ENCODE results near the gene JSRP1.

JSRP1 gene

GRCh38 chr19:2230807-2231533 lies 25.2 kb downstream of the JSRP1 start:
- peaks cover 8% of the 10 kb centered on the region for H3K4me1 ChIP-seq (ENCODE audit: control insufficient read depth, insufficient read depth, low read length)
- H3K27ac ChIP-seq (ENCODE audit: insufficient read depth, low read depth, low read length, poor library complexity, severe bottlenecking): no peak overlapping the region
- no peaks in the 10 kb centered on the region for H3K9me3 ChIP-seq (ENCODE audit: control insufficient read depth, low read length)
- peaks cover 28% of the 10 kb centered on the region for H3K36me3 ChIP-seq (ENCODE audit: control insufficient read depth, insufficient read depth, low read length)
- H3K4me3 ChIP-seq (ENCODE audit: insufficient read depth, low read depth, low read length): no peak overlapping the region
- no peaks in the 10 kb centered on the region for H3K27me3 ChIP-seq (ENCODE audit: control insufficient read depth, insufficient read depth, low read length, poor library complexity, severe bottlenecking)
- 95% methylated on average over 12 of the region's 12 CpGs for whole genome bisulfite sequencing, 2 experiments

GRCh38 chr19:2230033-2230531 lies 26.1 kb downstream of the JSRP1 start:
- H3K36me3 ChIP-seq (ENCODE audit: control insufficient read depth, insufficient read depth, low read length): peaks cover 31% of the 10 kb centered on the region
- no peaks in the 10 kb centered on the region for H3K9me3 ChIP-seq (ENCODE audit: control insufficient read depth, low read length)
- H3K27me3 ChIP-seq (ENCODE audit: control insufficient read depth, insufficient read depth, low read length, poor library complexity, severe bottlenecking): no peaks in the 10 kb centered on the region
- WGBS, 2 experiments: 96 to 97% methylated on average over 43 of the region's 43 CpGs
- H3K4me3 ChIP-seq (ENCODE audit: insufficient read depth, low read depth, low read length): no peak overlapping the region
- H3K27ac ChIP-seq (ENCODE audit: insufficient read depth, low read depth, low read length, poor library complexity, severe bottlenecking): no peak overlapping the region
- peaks cover 6% of the 10 kb centered on the region for H3K4me1 ChIP-seq (ENCODE audit: control insufficient read depth, insufficient read depth, low read length)

- Histone ChIP-seq H3K27ac (ENCODE audit: insufficient read depth, low read depth, low read length, poor library complexity, severe bottlenecking) (no peak overlapping the region), H3K27me3 (ENCODE audit: control insufficient read depth, insufficient read depth, low read length, poor library complexity, severe bottlenecking) (no peaks in the 10 kb centered on the region), H3K9me3 (ENCODE audit: control insufficient read depth, low read length) (no peaks in the 10 kb centered on the region), H3K4me1 (ENCODE audit: control insufficient read depth, insufficient read depth, low read length) (no peaks in the 10 kb centered on the region), H3K4me3 (ENCODE audit: insufficient read depth, low read depth, low read length) (no peak overlapping the region), H3K36me3 (ENCODE audit: control insufficient read depth, insufficient read depth, low read length) (peaks cover 35% of the 10 kb centered on the region)
- WGBS, 2 experiments: 94 to 95% methylated on average over 44 of the region's 45 CpGs
Observed at GRCh38 chr19:2229103-2230032, 26.8 kb downstream of the JSRP1 start.

- H3K27me3 ChIP-seq (ENCODE audit: control insufficient read depth, insufficient read depth, low read length, poor library complexity, severe bottlenecking): no peaks in the 10 kb centered on the region
- no peak overlapping the region for H3K4me3 ChIP-seq (ENCODE audit: insufficient read depth, low read depth, low read length)
- H3K9me3 ChIP-seq (ENCODE audit: control insufficient read depth, low read length): no peaks in the 10 kb centered on the region
- peaks cover 35% of the 10 kb centered on the region for H3K36me3 ChIP-seq (ENCODE audit: control insufficient read depth, insufficient read depth, low read length)
- H3K27ac ChIP-seq (ENCODE audit: insufficient read depth, low read depth, low read length, poor library complexity, severe bottlenecking): no peak overlapping the region
- no peaks in the 10 kb centered on the region for H3K4me1 ChIP-seq (ENCODE audit: control insufficient read depth, insufficient read depth, low read length)
- WGBS, 2 experiments: 95 to 97% methylated on average over 48 of the region's 48 CpGs
Observed at GRCh38 chr19:2228157-2229030, 27.8 kb downstream of the JSRP1 start.

GRCh38 chr19:2227415-2228156 lies 28.6 kb downstream of the JSRP1 start:
- Histone ChIP-seq H3K9me3 (ENCODE audit: control insufficient read depth, low read length) (no peaks in the 10 kb centered on the region), H3K36me3 (ENCODE audit: control insufficient read depth, insufficient read depth, low read length) (peaks cover 34% of the 10 kb centered on the region), H3K4me1 (ENCODE audit: control insufficient read depth, insufficient read depth, low read length) (no peaks in the 10 kb centered on the region), H3K4me3 (ENCODE audit: insufficient read depth, low read depth, low read length) (no peak overlapping the region), H3K27ac (ENCODE audit: insufficient read depth, low read depth, low read length, poor library complexity, severe bottlenecking) (no peak overlapping the region), H3K27me3 (ENCODE audit: control insufficient read depth, insufficient read depth, low read length, poor library complexity, severe bottlenecking) (no peaks in the 10 kb centered on the region)
- 94 to 95% methylated on average over 67 of the region's 67 CpGs for WGBS, 2 experiments

- Histone ChIP-seq H3K27me3 (ENCODE audit: control insufficient read depth, insufficient read depth, low read length, poor library complexity, severe bottlenecking) (no peaks in the 10 kb centered on the region), H3K9me3 (ENCODE audit: control insufficient read depth, low read length) (no peaks in the 10 kb centered on the region), H3K36me3 (ENCODE audit: control insufficient read depth, insufficient read depth, low read length) (peaks cover 31% of the 10 kb centered on the region), H3K27ac (ENCODE audit: insufficient read depth, low read depth, low read length, poor library complexity, severe bottlenecking) (no peak overlapping the region), H3K4me1 (ENCODE audit: control insufficient read depth, insufficient read depth, low read length) (no peaks in the 10 kb centered on the region), H3K4me3 (ENCODE audit: insufficient read depth, low read depth, low read length) (no peak overlapping the region)
- WGBS, 2 experiments: 96 to 97% methylated on average over 53 of the region's 53 CpGs
Observed at GRCh38 chr19:2226840-2227360, 29.3 kb downstream of the JSRP1 start.

- 96 to 97% methylated on average over 59 of the region's 59 CpGs for WGBS, 2 experiments
- Histone ChIP-seq H3K27ac (ENCODE audit: insufficient read depth, low read depth, low read length, poor library complexity, severe bottlenecking) (no peak overlapping the region), H3K4me3 (ENCODE audit: insufficient read depth, low read depth, low read length) (no peak overlapping the region), H3K27me3 (ENCODE audit: control insufficient read depth, insufficient read depth, low read length, poor library complexity, severe bottlenecking) (no peaks in the 10 kb centered on the region), H3K4me1 (ENCODE audit: control insufficient read depth, insufficient read depth, low read length) (no peaks in the 10 kb centered on the region), H3K9me3 (ENCODE audit: control insufficient read depth, low read length) (no peaks in the 10 kb centered on the region), H3K36me3 (ENCODE audit: control insufficient read depth, insufficient read depth, low read length) (peaks cover 31% of the 10 kb centered on the region)
Observed at GRCh38 chr19:2226051-2226839, 30.0 kb downstream of the JSRP1 start.

GRCh38 chr19:2225415-2226050 lies 30.7 kb downstream of the JSRP1 start:
- whole genome bisulfite sequencing, 2 experiments: 94 to 95% methylated on average over 32 of the region's 32 CpGs
- Histone ChIP-seq H3K27me3 (ENCODE audit: control insufficient read depth, insufficient read depth, low read length, poor library complexity, severe bottlenecking) (no peaks in the 10 kb centered on the region), H3K4me1 (ENCODE audit: control insufficient read depth, insufficient read depth, low read length) (no peaks in the 10 kb centered on the region), H3K27ac (ENCODE audit: insufficient read depth, low read depth, low read length, poor library complexity, severe bottlenecking) (no peak overlapping the region), H3K4me3 (ENCODE audit: insufficient read depth, low read depth, low read length) (no peak overlapping the region), H3K36me3 (ENCODE audit: control insufficient read depth, insufficient read depth, low read length) (peaks cover 31% of the 10 kb centered on the region), H3K9me3 (ENCODE audit: control insufficient read depth, low read length) (no peaks in the 10 kb centered on the region)

Measured in ectodermal cell (in vitro differentiated cells).